Tongue (tissue), 2 donors: ENCODE measurements around the gene PIK3R6. TPM values are rescaled to one million over a fixed set of nuclear protein-coding genes. Genes with fewer than 3 reads are reported as not detected.
"Not testable (repeated sequence)": the region's sequence is repeated elsewhere in the genome, so short reads cannot be mapped to it uniquely, and the experiment has no call there.

Source experiments
- DNase-seq: peaks from one replicate; pipeline ENCODE4 v3.0.0-alpha.2; 2015
- total RNA-seq: library from RNA; depleted of rRNA; stranded (reverse); fragments of >200 nt; gene quantifications from one replicate; pipeline ENCODE4 v1.2.3, GENCODE V29; 2014

The PIK3R6 gene
- total RNA-seq, 1 donor from 2014 or later, result 1.6 TPM

- DNase-seq, result no peak
These were observed 5.4 kb upstream of the PIK3R6 start for GRCh38 chr17:8872705-8873435.

- DNase-seq, result no peak
These were observed 4.7 kb upstream of the PIK3R6 start for GRCh38 chr17:8872036-8872704.

- no peak for DNase-seq
These were observed 3.7 kb upstream of the PIK3R6 start for GRCh38 chr17:8871081-8871581.

- DNase-seq, result no peak
These were observed 3.0 kb upstream of the PIK3R6 start for GRCh38 chr17:8870406-8871040.

- no peak for DNase-seq
These were observed 1.8 kb upstream of the PIK3R6 start for GRCh38 chr17:8869114-8869815.

GRCh38 chr17:8868529-8868951 is 1.1 kb upstream of the PIK3R6 start:
- DNase-seq, result no peak

- no peak for DNase-seq
These were observed 618 bp upstream of the PIK3R6 start for GRCh38 chr17:8868092-8868491.

GRCh38 chr17:8865811-8866210 is 1.7 kb downstream of the PIK3R6 start:
- DNase-seq, result no peak

- DNase-seq, result no peak
These were observed 2.1 kb downstream of the PIK3R6 start for GRCh38 chr17:8865385-8865784.

- no peak for DNase-seq
These were observed 5.0 kb downstream of the PIK3R6 start for GRCh38 chr17:8862213-8863056.

- DNase-seq, result no peak
These were observed 5.8 kb downstream of the PIK3R6 start for GRCh38 chr17:8861495-8862181.

GRCh38 chr17:8859804-8860430 is 7.6 kb downstream of the PIK3R6 start:
- DNase-seq, result no peak

GRCh38 chr17:8859027-8859803 is 8.3 kb downstream of the PIK3R6 start:
- DNase-seq, result no peak

GRCh38 chr17:8857919-8858318 is 9.6 kb downstream of the PIK3R6 start:
- DNase-seq, result peak; percentile 37

- no peak for DNase-seq
These were observed 10.5 kb downstream of the PIK3R6 start for GRCh38 chr17:8856869-8857575.

GRCh38 chr17:8856205-8856603 is 11.3 kb downstream of the PIK3R6 start:
- DNase-seq, result not testable (repeated sequence)

- no peak for DNase-seq
These were observed 11.8 kb downstream of the PIK3R6 start for GRCh38 chr17:8855477-8856204.

GRCh38 chr17:8851600-8851999 is 15.9 kb downstream of the PIK3R6 start:
- DNase-seq, result no peak
